HCT116 (cell line): ENCODE results near the gene S100A1. TPM values are rescaled to one million over a fixed set of nuclear protein-coding genes. Genes with fewer than 3 reads are reported as not detected.

Source experiments
- ATAC-seq: fragments of 200-7000 bp; cut with Tn5 transposase; 2 replicates; pipeline ENCODE4 v1.9.1; 2020; ENCODE audit warnings: mild to moderate bottlenecking, moderate library complexity
- BruUV-seq: library from RNA; stranded (reverse); fragments of 400-500 nt; replicated peaks from 2 replicates; lab custom pipeline; 2021; lab: Mats Ljungman, UMichigan
- CTCF ChIA-PET: fragments of 300-600 bp; sonication (Branson Sonifier 250); formaldehyde crosslinking; loops from one replicate; lab custom pipeline; 2021; ENCODE audit warnings: antibody characterized with exemption; lab: Charles Lee
- POLR2A ChIA-PET: fragments of 300-600, 350-600 bp; sonication (Branson Sonifier 250); formaldehyde crosslinking; loops from one replicate; lab custom pipeline; 2021; ENCODE audit warnings: antibody characterized with exemption; lab: Charles Lee
- RAD21 ChIA-PET, 2 experiments: fragments of 300-600 bp; sonication (Branson Sonifier 250); formaldehyde crosslinking; loops; one replicate each; lab custom pipeline; 2023; ENCODE audit warnings: low total read pairs in 2 of 2; ENCODE audit not compliant: uncharacterized antibody in 2 of 2, unreplicated experiment in 2 of 2, low non-redundant PET in 1 of 2; lab: Charles Lee
- DNase-seq: peaks from one replicate; pipeline ENCODE4 v3.0.0-alpha.2; 2010; ENCODE audit warnings: low read depth, low spot score
- H2AFZ ChIP-seq: fragments of 200-600 bp; shearing (Covaris generic), sonication (generic); 2 replicates; pipeline ENCODE4 v1.6.1; 2017; ENCODE audit warnings: low read depth, mixed run types, mixed read lengths, antibody characterized with exemption, low read length; ENCODE audit not compliant: poor library complexity, severe bottlenecking
- H3K27ac ChIP-seq: 2 replicates; pipeline ENCODE4 v1.5.1; 2012; ENCODE audit warnings: low read depth, low read length
- H3K27me3 ChIP-seq: fragments of 200-600 bp; sonication (generic); 2 replicates; pipeline ENCODE4 v1.6.1; 2016; ENCODE audit warnings: mixed run types, low read length, mixed read lengths; ENCODE audit not compliant: insufficient read depth
- H3K36me3 ChIP-seq, 2 experiments: fragments of 200-500 bp in 1 of 2; fragments of 200-600 bp in 1 of 2; sonication (Bioruptor generic) in 1 of 2; sonication (generic) in 1 of 2; 2 replicates each; pipeline versions ENCODE4 v1.5.1 to v1.6.1; 2014 to 2016; ENCODE audit warnings: low read length in 2 of 2, inconsistent platforms in 1 of 2, mixed read lengths in 1 of 2, mixed run types in 1 of 2; ENCODE audit not compliant: insufficient read depth in 2 of 2, control insufficient read depth in 1 of 2
- H3K4me1 ChIP-seq, 2 experiments: fragments of 200-600 bp in 1 of 2; sonication (generic) in 1 of 2; 2 replicates each; pipeline versions ENCODE4 v1.5.1 to v1.6.1; 2012 to 2017; ENCODE audit warnings: low read length in 2 of 2, inconsistent platforms in 1 of 2, mild to moderate bottlenecking in 1 of 2, mixed read lengths in 1 of 2, mixed run types in 1 of 2, moderate library complexity in 1 of 2; ENCODE audit not compliant: insufficient read depth in 2 of 2, control insufficient read depth in 1 of 2
- H3K4me2 ChIP-seq: fragments of 200-600 bp; sonication (generic); 2 replicates; pipeline ENCODE4 v1.6.1; 2017; ENCODE audit warnings: mixed run types, low read length, mixed read lengths
- H3K4me3 ChIP-seq, 2 experiments: fragments of 200-600 bp in 1 of 2; sonication (generic) in 1 of 2; replicated peaks in 1 of 2; 2 replicates each; pipeline ENCODE4 v1.5.1; 2011 to 2016; ENCODE audit warnings: low read length in 2 of 2, control low read depth in 1 of 2, low read depth in 1 of 2, mild to moderate bottlenecking in 1 of 2, mixed read lengths in 1 of 2, mixed run types in 1 of 2
- H3K79me2 ChIP-seq: fragments of 200-600 bp; sonication (generic); 2 replicates; pipeline ENCODE4 v1.6.1; 2017; ENCODE audit warnings: mild to moderate bottlenecking, mixed run types, low read length, moderate library complexity, mixed read lengths; ENCODE audit not compliant: insufficient read depth
- H3K9ac ChIP-seq: fragments of 200-600 bp; sonication (generic); 2 replicates; pipeline ENCODE4 v1.6.1; 2016; ENCODE audit warnings: low read length, mixed read lengths
- H3K9me2 ChIP-seq: fragments of 200-600 bp; sonication (generic), shearing (Covaris generic); 2 replicates; pipeline ENCODE4 v1.6.1; 2017; ENCODE audit warnings: mixed run types, mild to moderate bottlenecking, moderate library complexity; ENCODE audit not compliant: insufficient read depth
- H3K9me3 ChIP-seq, 2 experiments: fragments of 200-500 bp in 1 of 2; fragments of 200-600 bp in 1 of 2; sonication (Bioruptor generic) in 1 of 2; sonication (generic) in 1 of 2; 2 replicates each; pipeline ENCODE4 v1.6.1; 2014 to 2017; ENCODE audit warnings: low read length in 2 of 2, mixed read lengths in 2 of 2, inconsistent platforms in 1 of 2, low read depth in 1 of 2, mild to moderate bottlenecking in 1 of 2, mixed run types in 1 of 2, moderate library complexity in 1 of 2; ENCODE audit not compliant: control insufficient read depth in 1 of 2, insufficient read depth in 1 of 2
- H4K20me1 ChIP-seq: fragments of 200-600 bp; sonication (generic), shearing (Covaris generic); 2 replicates; pipeline ENCODE4 v1.6.1; 2017; ENCODE audit warnings: mixed run types, mild to moderate bottlenecking, moderate library complexity; ENCODE audit not compliant: insufficient read depth
- EGR1 ChIP-seq: IDR thresholded peaks from 2 replicates; pipeline ENCODE4 v1.6.1; 2012; ENCODE audit warnings: low read depth
- ELF1 ChIP-seq: IDR thresholded peaks from 2 replicates; pipeline ENCODE4 v1.6.1; 2012; ENCODE audit warnings: low read depth, borderline replicate concordance
- FOSL1 ChIP-seq: IDR thresholded peaks from 2 replicates; pipeline ENCODE4 v1.6.1; 2012; ENCODE audit warnings: low read depth
- POLR2A ChIP-seq: IDR thresholded peaks from 2 replicates; pipeline ENCODE4 v1.7.0; 2011; ENCODE audit warnings: borderline replicate concordance; ENCODE audit not compliant: insufficient read depth, insufficient read length; ENCODE audit errors: extremely low read depth
- POLR2AphosphoS5 ChIP-seq: IDR thresholded peaks from 2 replicates; pipeline ENCODE4 v1.6.1; 2011; ENCODE audit warnings: mild to moderate bottlenecking, low read depth, low read length, moderate library complexity
- SIN3A ChIP-seq: IDR thresholded peaks from 2 replicates; pipeline ENCODE4 v1.6.1; 2012; ENCODE audit warnings: low read depth
- ZNF274 ChIP-seq: fragments of 200-500 bp; sonication (Bioruptor generic); IDR thresholded peaks from 2 replicates; pipeline ENCODE4 v1.6.1; 2014; ENCODE audit warnings: mild to moderate bottlenecking, low read depth, low read length, inconsistent platforms
- intact Hi-C: fragments of 100-400 bp; cut with micrococcal nuclease; formaldehyde crosslinking; loops from 2 replicates; pipeline ENCODE4 v1.10.0; 2022
- total RNA-seq: library from RNA; stranded (reverse); gene quantifications from one replicate; pipeline ENCODE4 v1.2.1, GENCODE V29; 2021; ENCODE audit not compliant: unreplicated experiment

S100A1 gene
- total RNA-seq, 1 experiment from 2014 or later, result 0.30 TPM

- no peak overlapping the region; the same call in 1 of the 2 replicates for H3K27ac ChIP-seq
- intact Hi-C loops, result loop anchor here (5.0 kb wide), 1 partner anchor 277 kb away; no protein-coding TSS in a partner anchor
- ChIA-PET RAD21 (no interaction called here), POLR2A (interaction anchor here (3.4 to 10.5 kb wide), 2 partner anchors 14 to 94 kb away, joined by 23 to 172 read pairs; partner anchors contain the start of genes S100A14, S100A16 and S100A6), CTCF (interaction anchor here (1.3 to 5.7 kb wide), 2 partner anchors 14 to 84 kb away, joined by 4 to 76 read pairs; partner anchors contain the start of genes S100A14, S100A16 and S100A4)
- peaks cover 23 to 42% of the 10 kb centered on the region in 2 experiments for H3K4me1 ChIP-seq
- peaks cover 20% of the 10 kb centered on the region for H3K79me2 ChIP-seq
- no peak overlapping the region for H3K9ac ChIP-seq
- H3K4me2 ChIP-seq, result no peak overlapping the region
- H3K4me3 ChIP-seq, result no peak overlapping the region
- H3K36me3 ChIP-seq, result no peaks in the 10 kb centered on the region
- TF ChIP-seq POLR2AphosphoS5 (no peak), FOSL1 (no peak), POLR2A (no peak), EGR1 (no peak)
- H2AFZ ChIP-seq, result no peak overlapping the region
- H3K27me3 ChIP-seq, result no peaks in the 10 kb centered on the region
- no peaks in the 10 kb centered on the region for H4K20me1 ChIP-seq
- no peaks in the 10 kb centered on the region for H3K9me3 ChIP-seq
- ATAC-seq, result no peak
- no peak for DNase-seq
- BruUV-seq, result no TSS peak
- H3K9me2 ChIP-seq, result no peaks in the 10 kb centered on the region
These were observed 1.1 kb downstream of the S100A1 start for GRCh38 chr1:153629343-153629665.

- Histone ChIP-seq H3K4me2 (no peak overlapping the region), H3K9me3 (no peaks in the 10 kb centered on the region), H3K27me3 (no peaks in the 10 kb centered on the region), H3K27ac (no peak overlapping the region), H3K79me2 (peaks cover 26% of the 10 kb centered on the region), H4K20me1 (no peaks in the 10 kb centered on the region), H3K4me3 (no peak overlapping the region), H3K9me2 (no peaks in the 10 kb centered on the region), H3K36me3 (no peaks in the 10 kb centered on the region), H3K9ac (no peak overlapping the region), H2AFZ (no peak overlapping the region), H3K4me1 (peaks cover 23 to 42% of the 10 kb centered on the region in 2 experiments)
- CTCF ChIA-PET, result interaction anchor here (5.7 kb wide), 1 partner anchor 14 kb away, joined by 76 read pairs; the partner anchor contains the start of genes S100A14 and S100A16
- POLR2A ChIA-PET, result interaction anchor here (10.5 kb wide), 1 partner anchor 14 kb away, joined by 172 read pairs; the partner anchor contains the start of genes S100A14 and S100A16
- ATAC-seq, result no peak
- no TSS peak for BruUV-seq
- TF ChIP-seq ELF1 (no peak), FOSL1 (no peak), ZNF274 (no peak), SIN3A (no peak)
- DNase-seq, result no peak
- RAD21 ChIA-PET, result no interaction called here
- intact Hi-C loops, result loop anchor here (5.0 kb wide), 1 partner anchor 278 kb away; no protein-coding TSS in a partner anchor
These were observed 1.7 kb downstream of the S100A1 start for GRCh38 chr1:153629971-153630370.
